ENCODE results near the gene TTYH1. TPM values are rescaled to one million over a fixed set of nuclear protein-coding genes. Genes with fewer than 3 reads are reported as not detected.

The TTYH1 gene
- total RNA-seq, 4 donors from 2014 or later = 0.19 TPM; not detected in 3

DNA sequence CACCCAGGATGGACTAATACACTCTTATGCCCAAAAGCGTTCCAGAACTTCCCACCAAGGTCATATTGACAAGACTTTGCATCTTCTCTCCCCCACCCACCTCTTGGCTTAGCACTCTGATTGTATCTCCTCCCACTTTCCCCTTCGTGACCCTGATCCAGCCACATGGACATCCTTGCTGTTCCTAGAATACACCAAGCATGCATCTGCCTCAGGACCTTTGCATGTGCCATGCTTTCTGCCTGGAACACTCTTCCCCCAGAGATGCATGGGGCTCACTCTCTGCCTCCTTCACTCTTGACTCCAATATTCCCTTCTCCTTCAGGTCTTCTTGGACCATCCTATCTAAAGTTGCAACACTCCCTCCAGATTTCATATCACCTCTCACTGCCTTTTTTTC lies 34.4 kb upstream of the TTYH1 start:
- TF ChIP-seq, protein P1, sequence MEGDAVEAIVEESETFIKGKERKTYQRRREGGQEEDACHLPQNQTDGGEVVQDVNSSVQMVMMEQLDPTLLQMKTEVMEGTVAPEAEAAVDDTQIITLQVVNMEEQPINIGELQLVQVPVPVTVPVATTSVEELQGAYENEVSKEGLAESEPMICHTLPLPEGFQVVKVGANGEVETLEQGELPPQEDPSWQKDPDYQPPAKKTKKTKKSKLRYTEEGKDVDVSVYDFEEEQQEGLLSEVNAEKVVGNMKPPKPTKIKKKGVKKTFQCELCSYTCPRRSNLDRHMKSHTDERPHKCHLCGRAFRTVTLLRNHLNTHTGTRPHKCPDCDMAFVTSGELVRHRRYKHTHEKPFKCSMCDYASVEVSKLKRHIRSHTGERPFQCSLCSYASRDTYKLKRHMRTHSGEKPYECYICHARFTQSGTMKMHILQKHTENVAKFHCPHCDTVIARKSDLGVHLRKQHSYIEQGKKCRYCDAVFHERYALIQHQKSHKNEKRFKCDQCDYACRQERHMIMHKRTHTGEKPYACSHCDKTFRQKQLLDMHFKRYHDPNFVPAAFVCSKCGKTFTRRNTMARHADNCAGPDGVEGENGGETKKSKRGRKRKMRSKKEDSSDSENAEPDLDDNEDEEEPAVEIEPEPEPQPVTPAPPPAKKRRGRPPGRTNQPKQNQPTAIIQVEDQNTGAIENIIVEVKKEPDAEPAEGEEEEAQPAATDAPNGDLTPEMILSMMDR (IDR thresholded peaks at IDR 0.05; ENCODE audit: low read depth) = no peak

DNA sequence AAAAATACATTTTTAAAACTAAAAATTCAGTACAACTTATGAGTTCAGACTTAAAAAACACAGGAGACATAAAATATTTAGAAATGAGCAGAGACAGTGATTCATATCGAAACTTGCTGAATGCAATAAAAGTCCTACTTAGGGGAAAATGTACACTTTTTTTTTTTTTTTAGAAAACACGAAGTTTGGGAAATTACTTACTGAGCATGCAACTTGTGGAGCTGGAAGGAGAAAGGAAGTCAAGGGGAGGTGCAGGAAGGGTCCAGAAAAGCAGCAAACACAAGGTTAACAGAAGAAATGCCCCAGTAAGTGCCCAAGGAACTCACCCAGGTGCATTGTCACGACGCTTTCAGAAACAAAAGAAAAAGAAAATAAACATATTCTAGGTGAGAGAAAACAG lies 31.9 kb upstream of the TTYH1 start:
- TF ChIP-seq, protein P1 (IDR thresholded peaks at IDR 0.05; ENCODE audit: low read depth) = no peak

DNA sequence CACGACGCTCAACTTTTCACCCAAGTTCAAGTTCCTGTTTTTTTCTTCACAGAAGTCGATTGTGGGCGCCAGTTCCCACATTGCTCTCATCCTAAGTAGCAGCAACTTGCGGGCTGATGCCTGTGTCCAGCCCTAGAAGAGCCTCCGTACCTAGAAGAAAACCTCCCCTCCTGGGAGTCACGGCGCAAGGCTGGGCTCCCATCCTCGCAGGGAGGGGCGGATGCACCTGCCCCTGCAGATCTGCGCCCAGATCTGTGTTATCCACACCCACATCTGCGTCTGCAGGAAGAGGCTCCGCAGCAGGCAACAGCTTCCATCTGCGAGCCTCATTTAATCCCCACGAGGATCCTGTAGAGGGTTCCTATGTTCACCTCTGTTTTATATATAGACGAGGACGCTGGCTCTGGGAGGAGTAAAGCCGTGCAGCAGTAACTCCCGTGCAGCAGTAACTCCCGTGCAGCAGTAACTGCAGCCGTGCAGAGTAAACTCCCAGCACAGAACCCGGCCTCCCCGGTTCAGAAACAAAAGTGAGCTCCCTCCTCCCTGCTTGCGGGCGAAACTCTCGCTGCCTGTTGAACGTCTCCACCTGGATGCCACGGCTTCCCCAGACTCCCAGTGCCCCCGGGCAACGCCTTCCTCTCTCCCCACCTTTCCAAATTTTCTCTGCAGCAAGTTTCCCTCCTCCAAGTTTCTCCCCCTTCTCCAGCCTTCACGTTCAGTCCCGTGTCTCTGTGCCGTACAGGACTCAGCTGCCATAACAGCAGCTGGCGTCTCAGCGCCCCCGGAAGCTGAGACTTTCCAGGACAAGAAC lies 27.1 kb upstream of the TTYH1 start:
- TF ChIP-seq, protein P1 (IDR thresholded peaks at IDR 0.05; ENCODE audit: low read depth) = no peak

DNA sequence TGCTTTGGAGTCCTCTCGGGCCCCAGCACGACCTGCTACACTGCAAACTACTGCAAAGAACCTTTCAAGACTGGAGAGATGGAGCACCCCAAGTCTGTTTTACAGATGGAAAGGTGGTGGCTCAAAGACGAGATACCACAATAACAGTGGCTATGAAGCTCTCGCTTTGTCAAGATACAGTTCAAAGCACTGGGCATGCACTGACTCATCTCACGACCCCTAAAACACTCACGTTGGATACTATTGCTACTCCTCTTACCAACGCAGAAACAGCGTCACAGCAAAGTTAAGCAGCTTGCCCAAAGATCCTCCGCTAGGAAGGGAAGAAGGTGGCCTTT lies 26.5 kb upstream of the TTYH1 start:
- TF ChIP-seq, protein P1 (IDR thresholded peaks at IDR 0.05; ENCODE audit: low read depth) = no peak

DNA sequence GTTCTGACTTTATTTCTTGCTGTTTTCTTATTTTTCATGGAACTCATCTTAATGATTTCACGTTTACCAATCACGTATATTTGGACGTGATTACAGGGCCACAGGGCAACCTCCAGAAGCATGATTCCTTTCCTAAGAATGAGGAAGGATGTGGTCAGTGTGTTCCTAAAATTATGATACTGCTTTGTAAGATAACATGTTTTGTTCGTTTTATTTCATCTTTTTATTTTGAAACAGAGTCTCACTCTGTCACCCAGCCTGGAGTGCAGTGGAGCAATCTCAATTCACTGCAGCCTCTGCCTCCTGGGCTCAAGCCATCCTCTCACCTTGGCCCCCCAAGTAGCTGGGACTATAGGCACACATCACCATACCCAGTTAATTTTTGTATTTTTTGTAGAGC lies 25.7 kb upstream of the TTYH1 start:
- TF ChIP-seq, protein P1 (IDR thresholded peaks at IDR 0.05; ENCODE audit: low read depth) = no peak

DNA sequence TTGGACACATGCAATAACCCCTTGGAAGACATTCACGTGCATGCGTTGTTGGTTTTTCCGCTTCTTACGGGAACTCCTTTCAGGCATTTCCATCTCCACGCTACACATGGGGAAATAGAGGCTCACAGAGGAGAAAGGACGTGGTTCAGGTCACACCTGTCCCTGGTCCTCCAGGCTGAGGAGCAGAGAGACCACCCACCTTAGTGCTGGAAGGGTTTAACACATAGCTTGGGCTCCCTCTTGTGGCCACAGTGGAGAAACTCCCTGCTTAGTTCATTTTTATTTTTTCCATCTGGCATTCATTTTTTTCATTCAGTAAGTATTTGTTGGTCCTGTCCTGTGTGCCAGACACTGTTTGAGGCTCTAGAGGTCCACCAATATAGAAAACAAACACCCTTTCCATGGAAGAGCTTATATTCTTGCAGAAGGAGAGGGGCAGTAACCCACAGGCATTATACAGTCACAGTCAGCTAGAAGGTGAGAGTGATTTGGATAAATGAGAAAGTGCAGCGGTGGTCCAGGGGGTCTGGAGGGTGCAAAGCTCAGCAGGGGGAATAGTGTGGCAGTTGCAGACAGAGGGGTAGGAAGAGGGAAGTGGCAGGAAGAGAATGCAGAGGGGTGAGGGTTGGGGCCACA lies 24.2 kb upstream of the TTYH1 start:
- TF ChIP-seq, protein P1 (IDR thresholded peaks at IDR 0.05; ENCODE audit: low read depth) = no peak

DNA sequence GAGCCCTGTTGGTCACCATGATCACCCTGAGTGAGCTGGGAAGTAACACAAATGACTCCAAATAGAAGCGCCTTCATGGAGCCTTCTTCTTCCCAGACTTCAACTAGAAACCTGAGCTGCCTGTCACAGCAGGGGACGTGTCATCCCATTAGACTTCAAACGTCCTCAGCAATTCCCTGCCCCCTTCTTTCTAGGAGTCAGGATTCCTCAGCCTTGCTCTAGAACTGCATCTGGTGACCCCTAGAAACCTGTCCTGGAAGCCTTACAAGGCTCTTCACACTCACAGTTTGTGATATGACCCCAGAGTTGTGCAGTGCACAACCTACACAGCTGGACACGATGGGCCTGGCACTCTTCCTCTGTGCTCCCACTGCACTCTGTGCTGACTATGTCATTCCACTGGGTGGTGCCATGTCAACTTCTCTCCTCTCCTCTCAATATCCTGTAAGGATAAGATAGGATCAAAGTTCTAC lies 23.6 kb upstream of the TTYH1 start:
- TF ChIP-seq, protein P1 (IDR thresholded peaks at IDR 0.05; ENCODE audit: low read depth) = no peak

Data from subcutaneous adipose tissue (tissue), 4 donors.